Stimulated activated CD8-positive, alpha-beta memory T cell treated with anti-CD3 and anti-CD28 coated beads, Interleukin-7, amount 100 ng/mL, for 4 hours (primary cell): ENCODE measurements around the gene SRGAP2B.
"Not testable (repeated sequence)": the region's sequence is repeated elsewhere in the genome, so short reads cannot be mapped to it uniquely, and the experiment has no call there.

Experiments
- DNase-seq, 2 donors: peaks; one replicate each; pipeline ENCODE4 v3.0.0-alpha.2; 2020; ENCODE audit warnings: low read depth in 2 of 2

Gene SRGAP2B

GRCh38 chr1:145045571-145046273 is 49.4 kb downstream of the SRGAP2B start:
- not testable (repeated sequence) for DNase-seq

GRCh38 chr1:145041519-145041918 is 53.6 kb downstream of the SRGAP2B start:
- DNase-seq, result not testable (repeated sequence)

GRCh38 chr1:145036019-145036418 is 59.1 kb downstream of the SRGAP2B start:
- not testable (repeated sequence) for DNase-seq

GRCh38 chr1:145033523-145033922 is 61.6 kb downstream of the SRGAP2B start:
- DNase-seq, result not testable (repeated sequence)

GRCh38 chr1:145027251-145027650 is 67.9 kb downstream of the SRGAP2B start:
- DNase-seq, result not testable (repeated sequence)

GRCh38 chr1:145025286-145025685 is 69.8 kb downstream of the SRGAP2B start:
- DNase-seq, result not testable (repeated sequence)

GRCh38 chr1:145022259-145022658 is 72.9 kb downstream of the SRGAP2B start:
- not testable (repeated sequence) for DNase-seq

GRCh38 chr1:145021749-145022148 is 73.4 kb downstream of the SRGAP2B start:
- not testable (repeated sequence) for DNase-seq

GRCh38 chr1:145019709-145020108 is 75.4 kb downstream of the SRGAP2B start:
- not testable (repeated sequence) for DNase-seq

- not testable (repeated sequence) for DNase-seq
Measured at GRCh38 chr1:145017725-145018124, 77.4 kb downstream of the SRGAP2B start.

GRCh38 chr1:145016492-145016862 is 78.7 kb downstream of the SRGAP2B start:
- DNase-seq, result not testable (repeated sequence)

- DNase-seq, result not testable (repeated sequence)
Measured at GRCh38 chr1:145015744-145016491, 79.2 kb downstream of the SRGAP2B start.

GRCh38 chr1:145013353-145013752 is 81.8 kb downstream of the SRGAP2B start:
- DNase-seq, result not testable (repeated sequence)

GRCh38 chr1:145011811-145012210 is 83.3 kb downstream of the SRGAP2B start:
- DNase-seq, result not testable (repeated sequence)

- DNase-seq, result not testable (repeated sequence)
Measured at GRCh38 chr1:145010580-145010979, 84.5 kb downstream of the SRGAP2B start.

- not testable (repeated sequence) for DNase-seq
Measured at GRCh38 chr1:145009928-145010327, 85.2 kb downstream of the SRGAP2B start.

- not testable (repeated sequence) for DNase-seq
Measured at GRCh38 chr1:145008388-145008787, 86.7 kb downstream of the SRGAP2B start.

- not testable (repeated sequence) for DNase-seq
Measured at GRCh38 chr1:145005142-145005541, 90.0 kb downstream of the SRGAP2B start.

- DNase-seq, result not testable (repeated sequence)
Measured at GRCh38 chr1:145001381-145001780, 93.7 kb downstream of the SRGAP2B start.

GRCh38 chr1:145000743-145001326 is 94.3 kb downstream of the SRGAP2B start:
- not testable (repeated sequence) for DNase-seq

- not testable (repeated sequence) for DNase-seq
Measured at GRCh38 chr1:145000074-145000742, 94.9 kb downstream of the SRGAP2B start.

- not testable (repeated sequence) for DNase-seq
Measured at GRCh38 chr1:144998981-144999273, 96.2 kb downstream of the SRGAP2B start.
